Measurements from ENCODE around the gene EFCAB9. TPM values are rescaled to one million over a fixed set of nuclear protein-coding genes. Genes with fewer than 3 reads are reported as not detected.
"Not testable (repeated sequence)": the region's sequence is repeated elsewhere in the genome, so short reads cannot be mapped to it uniquely, and the experiment has no call there.

Gene EFCAB9
- not detected for polyA plus RNA-seq (ENCODE audit: insufficient read length in 3 of 3)

GRCh38 chr5:172193872-172194271 lies at the start of gene EFCAB9:
EFCAB9 (plus strand) TSS chr5:172194172; CDS start chr5:172194173, 1 bp downstream.
- DNase-seq (ENCODE audit: low read depth in 3 of 3, low spot score in 2 of 3), result no peak

- no peak for DNase-seq (ENCODE audit: low read depth in 3 of 3, low spot score in 2 of 3)
These were observed 49.6 kb upstream of the EFCAB9 start for GRCh38 chr5:172144291-172144815.

- no peak for DNase-seq (ENCODE audit: low read depth in 3 of 3, low spot score in 2 of 3)
These were observed 48.8 kb upstream of the EFCAB9 start for GRCh38 chr5:172144931-172145869.

DNA sequence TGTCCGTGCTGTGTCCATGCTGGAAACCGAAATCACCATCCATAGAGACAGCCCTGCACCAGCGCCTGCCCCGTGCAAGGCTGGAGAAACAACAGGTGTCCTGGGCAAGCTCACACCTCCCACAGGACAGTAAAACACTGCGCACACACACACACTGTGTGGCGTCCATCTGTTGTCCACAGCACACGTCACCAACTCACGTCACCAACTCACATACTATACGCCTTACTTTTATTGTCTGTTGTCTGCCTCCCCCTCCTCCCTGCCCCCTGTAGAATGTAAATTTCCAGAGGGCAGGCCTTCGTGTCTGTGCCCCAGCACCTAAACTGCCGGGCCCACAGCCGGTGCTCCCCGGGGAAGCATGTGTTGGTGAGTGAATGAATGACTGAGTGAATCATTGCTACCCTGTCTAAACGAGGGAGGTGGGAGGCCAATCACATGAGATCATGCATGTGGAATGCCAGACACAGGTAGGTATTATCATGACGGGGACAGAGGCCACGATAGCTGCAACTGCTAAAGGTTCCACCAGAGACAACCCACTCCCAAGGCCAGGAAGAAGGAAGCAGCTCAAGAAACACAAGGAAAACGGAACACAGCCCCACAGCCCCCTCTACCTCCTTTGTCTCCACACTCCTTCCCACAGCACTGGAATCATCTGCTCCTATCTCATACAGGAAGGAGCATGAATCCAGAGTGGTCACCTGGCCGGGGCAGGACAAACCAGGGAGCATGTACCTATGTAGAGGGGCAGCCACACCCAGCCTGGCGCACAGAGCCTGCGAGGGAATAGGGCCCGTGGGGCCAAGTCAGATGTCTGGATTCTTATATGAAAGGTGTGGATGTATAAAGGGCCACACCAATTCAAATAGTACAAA lies 47.9 kb upstream of the EFCAB9 start:
- DNase-seq (ENCODE audit: low read depth in 3 of 3, low spot score in 2 of 3), result no peak

GRCh38 chr5:172146748-172147092 lies 47.3 kb upstream of the EFCAB9 start:
- no peak for DNase-seq (ENCODE audit: low read depth in 3 of 3, low spot score in 2 of 3)

DNA sequence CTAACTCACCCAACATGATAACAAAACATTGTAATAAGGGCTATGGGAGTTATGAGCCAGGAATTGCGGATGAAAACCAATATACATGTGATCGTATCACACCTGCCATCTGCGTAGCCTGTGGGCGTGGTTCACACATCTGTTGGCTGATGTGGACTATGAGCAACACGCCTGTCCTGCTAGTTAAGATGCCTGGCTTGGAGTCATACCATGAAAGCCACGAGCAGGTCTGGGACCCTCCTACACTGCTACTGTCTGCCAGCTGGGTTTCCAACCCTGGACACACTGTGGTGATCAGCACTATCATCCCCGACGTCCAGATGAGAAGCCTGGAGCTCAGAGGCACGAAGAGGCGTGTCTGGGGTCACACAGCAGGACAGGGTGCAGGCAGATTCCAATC lies 46.1 kb upstream of the EFCAB9 start:
- no peak for DNase-seq (ENCODE audit: low read depth in 3 of 3, low spot score in 2 of 3)

- no peak for DNase-seq (ENCODE audit: low read depth in 3 of 3, low spot score in 2 of 3)
These were observed 45.6 kb upstream of the EFCAB9 start for GRCh38 chr5:172148381-172148780.

GRCh38 chr5:172149073-172149472 lies 44.9 kb upstream of the EFCAB9 start:
- DNase-seq (ENCODE audit: low read depth in 3 of 3, low spot score in 2 of 3), result no peak

DNA sequence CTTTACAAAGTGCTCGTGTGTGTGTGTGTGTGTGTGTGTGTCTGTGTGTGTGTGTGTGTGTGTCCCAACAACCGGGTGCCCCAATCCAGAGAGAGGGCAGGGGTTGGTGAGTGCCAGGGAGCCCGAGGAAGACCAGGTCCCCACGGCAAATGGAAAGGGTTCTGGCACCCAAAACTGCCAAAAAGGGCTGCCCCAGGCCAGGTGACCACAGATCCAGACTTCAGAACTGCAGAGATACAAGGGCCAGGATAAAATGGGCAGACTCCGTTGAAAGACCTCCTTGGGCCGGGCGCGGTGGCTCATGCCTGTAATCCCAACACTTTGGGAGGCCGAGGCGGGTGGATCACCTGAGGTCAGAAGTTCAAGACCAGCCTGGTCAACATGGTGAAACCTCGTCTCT lies 44.5 kb upstream of the EFCAB9 start:
- not testable (repeated sequence) for DNase-seq (ENCODE audit: low read depth in 3 of 3, low spot score in 2 of 3)

- DNase-seq (ENCODE audit: low read depth in 3 of 3, low spot score in 2 of 3), result no peak
These were observed 43.2 kb upstream of the EFCAB9 start for GRCh38 chr5:172150514-172151425.

- no peak for DNase-seq (ENCODE audit: low read depth in 3 of 3, low spot score in 2 of 3)
These were observed 42.2 kb upstream of the EFCAB9 start for GRCh38 chr5:172151661-172152210.

GRCh38 chr5:172153695-172154094 lies 40.3 kb upstream of the EFCAB9 start:
- no peak for DNase-seq (ENCODE audit: low read depth in 3 of 3, low spot score in 2 of 3)

DNA sequence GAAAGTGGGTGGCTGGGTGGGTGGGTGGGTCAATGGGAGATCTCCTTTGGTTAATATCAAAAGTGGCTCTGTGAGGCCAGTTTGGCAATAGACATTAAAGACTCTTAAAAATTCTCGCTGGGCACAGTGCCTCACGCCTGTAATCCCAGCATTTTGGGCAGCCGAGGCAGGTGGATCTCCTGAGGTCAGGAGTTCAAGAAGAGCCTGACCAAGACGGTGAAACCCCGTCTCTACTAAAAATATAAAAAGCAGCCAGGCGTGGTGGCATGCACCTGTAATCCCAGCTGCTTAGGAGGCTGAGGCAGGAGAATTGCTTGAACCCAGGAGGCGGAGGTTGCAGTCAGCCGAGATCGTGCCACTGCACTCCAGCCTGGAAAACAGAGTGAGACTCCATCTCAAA lies 38.9 kb upstream of the EFCAB9 start:
- not testable (repeated sequence) for DNase-seq (ENCODE audit: low read depth in 3 of 3, low spot score in 2 of 3)

GRCh38 chr5:172156541-172156994 lies 37.4 kb upstream of the EFCAB9 start:
- no peak for DNase-seq (ENCODE audit: low read depth in 3 of 3, low spot score in 2 of 3)

- no peak for DNase-seq (ENCODE audit: low read depth in 3 of 3, low spot score in 2 of 3)
These were observed 35.0 kb upstream of the EFCAB9 start for GRCh38 chr5:172159016-172159415.

- no peak for DNase-seq (ENCODE audit: low read depth in 3 of 3, low spot score in 2 of 3)
These were observed 33.5 kb upstream of the EFCAB9 start for GRCh38 chr5:172160506-172160905.

DNA sequence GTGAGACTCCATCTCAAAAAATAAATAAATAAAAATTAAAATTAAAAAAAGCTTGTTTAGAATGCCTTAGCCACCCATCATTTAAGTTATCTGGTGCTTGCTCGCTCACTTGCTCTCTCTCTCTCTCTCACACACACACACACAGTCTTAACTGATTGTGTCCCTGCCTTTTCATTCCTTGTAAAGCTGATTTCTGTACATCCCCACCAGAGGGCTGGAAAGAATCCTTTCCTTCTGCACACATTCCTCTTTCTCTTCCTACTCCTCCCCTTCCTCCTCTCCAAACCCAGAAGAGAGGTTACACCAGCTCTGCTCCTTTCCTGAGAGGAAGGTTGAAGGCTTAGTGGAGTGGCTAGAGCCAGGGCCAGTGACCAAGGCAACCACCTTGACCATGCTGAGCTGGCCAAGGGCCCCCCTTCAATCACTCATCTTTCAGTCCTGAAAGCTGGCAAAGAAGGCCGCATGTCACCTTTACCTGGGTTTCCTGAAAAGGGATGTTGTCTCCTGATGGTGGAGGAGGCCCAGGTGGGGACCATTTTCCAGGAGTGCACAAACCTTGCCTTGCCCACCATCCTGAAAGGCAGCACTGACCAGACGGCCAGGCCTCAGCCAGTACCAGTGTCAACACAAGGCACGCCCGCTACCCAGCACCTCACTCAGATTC lies 31.5 kb upstream of the EFCAB9 start:
- no peak for DNase-seq (ENCODE audit: low read depth in 3 of 3, low spot score in 2 of 3)

- no peak for DNase-seq (ENCODE audit: low read depth in 3 of 3, low spot score in 2 of 3)
These were observed 31.0 kb upstream of the EFCAB9 start for GRCh38 chr5:172162987-172163343.

GRCh38 chr5:172163346-172163745 lies 30.6 kb upstream of the EFCAB9 start:
- DNase-seq (ENCODE audit: low read depth in 3 of 3, low spot score in 2 of 3), result no peak
